Fibroblast of villous mesenchyme (primary cell): ENCODE results near the gene ADD1. TPM values are rescaled to one million over a fixed set of nuclear protein-coding genes. Genes with fewer than 3 reads are reported as not detected.

Experiments
- DNase-seq: peaks from one replicate; pipeline ENCODE4 v3.0.0-alpha.2; 2010; ENCODE audit warnings: low read depth
- H3K4me3 ChIP-seq: 2 replicates; pipeline ENCODE4 v1.5.1; 2011; ENCODE audit warnings: low read depth, mild to moderate bottlenecking, low read length
- total RNA-seq: library from RNA; depleted of rRNA; stranded (reverse); fragments of >200 nt; gene quantifications from 2 replicates; pipeline ENCODE4 v1.2.3, GENCODE V29; 2012
- TF ChIP-seq, protein P1 (sequence below): IDR thresholded peaks from 2 replicates; pipeline ENCODE4 v1.5.1; 2012; ENCODE audit warnings: low read depth, mild to moderate bottlenecking, low read length; ENCODE audit not compliant: insufficient read depth

The ADD1 gene
- total RNA-seq, 1 donor, result 212 TPM

DNA sequence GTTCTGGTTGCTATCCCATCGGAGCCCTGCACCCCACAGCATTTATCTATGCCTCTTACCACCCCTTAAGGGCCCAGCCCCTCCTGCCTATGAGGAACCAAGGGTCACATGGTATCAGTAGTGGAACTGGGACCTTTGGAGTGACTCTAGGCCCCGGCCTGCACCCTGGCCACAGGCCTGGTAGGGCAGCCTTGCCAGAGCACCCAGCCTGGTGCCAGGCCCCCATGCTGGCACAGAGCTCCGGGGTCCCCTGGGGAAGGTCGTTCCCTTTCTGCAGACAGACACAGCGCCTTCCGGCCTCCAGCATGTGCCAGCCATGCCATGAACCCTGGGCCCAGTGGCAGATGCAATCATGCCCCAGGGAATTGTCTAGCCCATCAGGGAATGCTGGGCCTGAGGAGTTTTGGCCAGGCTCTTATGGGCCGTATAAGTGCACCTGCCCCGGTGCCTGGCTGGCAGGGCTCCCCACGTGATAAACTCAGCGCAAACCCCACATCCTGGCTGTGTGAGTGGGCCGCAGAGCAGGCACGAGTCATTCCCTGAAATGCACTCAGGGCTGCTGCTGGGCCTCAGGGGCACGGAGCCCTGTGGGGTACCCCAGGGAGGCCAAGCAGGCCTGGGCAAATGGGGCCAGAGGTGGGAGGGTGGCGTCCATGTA, 19.8 kb upstream of the ADD1 start:
- DNase-seq, result no peak
- TF ChIP-seq, protein P1, sequence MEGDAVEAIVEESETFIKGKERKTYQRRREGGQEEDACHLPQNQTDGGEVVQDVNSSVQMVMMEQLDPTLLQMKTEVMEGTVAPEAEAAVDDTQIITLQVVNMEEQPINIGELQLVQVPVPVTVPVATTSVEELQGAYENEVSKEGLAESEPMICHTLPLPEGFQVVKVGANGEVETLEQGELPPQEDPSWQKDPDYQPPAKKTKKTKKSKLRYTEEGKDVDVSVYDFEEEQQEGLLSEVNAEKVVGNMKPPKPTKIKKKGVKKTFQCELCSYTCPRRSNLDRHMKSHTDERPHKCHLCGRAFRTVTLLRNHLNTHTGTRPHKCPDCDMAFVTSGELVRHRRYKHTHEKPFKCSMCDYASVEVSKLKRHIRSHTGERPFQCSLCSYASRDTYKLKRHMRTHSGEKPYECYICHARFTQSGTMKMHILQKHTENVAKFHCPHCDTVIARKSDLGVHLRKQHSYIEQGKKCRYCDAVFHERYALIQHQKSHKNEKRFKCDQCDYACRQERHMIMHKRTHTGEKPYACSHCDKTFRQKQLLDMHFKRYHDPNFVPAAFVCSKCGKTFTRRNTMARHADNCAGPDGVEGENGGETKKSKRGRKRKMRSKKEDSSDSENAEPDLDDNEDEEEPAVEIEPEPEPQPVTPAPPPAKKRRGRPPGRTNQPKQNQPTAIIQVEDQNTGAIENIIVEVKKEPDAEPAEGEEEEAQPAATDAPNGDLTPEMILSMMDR, result no peak

DNA sequence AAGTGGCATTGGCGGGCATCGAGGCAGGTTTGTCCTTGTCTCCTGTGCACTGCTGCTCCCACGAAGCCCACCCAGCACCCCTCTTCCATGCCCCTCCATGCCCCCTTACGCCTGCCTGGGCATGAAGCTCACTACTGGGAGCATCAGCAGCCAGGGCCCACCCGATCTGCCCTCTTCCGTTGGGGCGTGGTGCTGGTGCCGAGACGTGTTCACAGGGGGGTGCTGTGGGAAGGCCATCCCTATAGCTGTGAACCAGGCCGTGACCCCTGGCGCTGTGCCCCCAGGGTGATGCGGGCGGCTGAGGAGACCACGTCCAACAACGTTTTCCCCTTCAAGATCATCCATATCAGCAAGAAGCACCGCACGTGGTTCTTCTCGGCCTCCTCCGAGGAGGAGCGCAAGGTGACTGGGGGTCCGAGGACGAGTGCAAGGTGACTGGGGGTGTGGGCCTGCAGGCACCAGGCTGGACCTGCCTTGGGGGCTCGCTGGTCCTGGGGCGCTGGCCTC, 19.3 kb upstream of the ADD1 start:
- DNase-seq, result no peak
- TF ChIP-seq, protein P1, result no peak
- no peak overlapping the region for H3K4me3 ChIP-seq

More for the DNA sequence above, 19.8 kb upstream of the ADD1 start:
- no peak overlapping the region for H3K4me3 ChIP-seq

DNA sequence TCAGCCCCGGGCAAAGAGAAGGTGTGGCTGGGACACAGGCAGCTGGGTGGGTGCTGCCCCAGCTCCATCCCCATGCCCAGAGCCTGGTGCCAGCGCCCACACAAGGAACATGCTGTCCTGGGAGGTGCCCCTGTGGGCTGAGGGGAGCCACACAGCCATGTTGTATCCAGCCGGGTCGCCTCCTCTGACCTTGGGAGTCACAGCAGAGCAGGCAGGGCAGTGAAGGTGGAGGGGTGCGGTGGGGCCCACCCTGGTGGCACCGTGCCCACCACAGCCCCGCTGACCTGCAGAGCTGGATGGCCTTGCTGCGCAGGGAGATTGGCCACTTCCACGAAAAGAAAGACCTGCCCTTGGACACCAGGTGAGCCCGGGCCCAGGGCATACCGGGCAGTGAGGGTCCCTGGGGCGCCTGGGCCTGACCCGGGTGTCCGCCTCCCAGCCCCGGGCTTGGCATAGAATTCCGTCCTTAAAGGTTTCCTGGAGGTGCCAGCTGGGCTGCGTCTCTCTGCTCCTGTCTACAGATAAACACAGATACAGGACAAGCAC, 18.7 kb upstream of the ADD1 start:
- no peak overlapping the region for H3K4me3 ChIP-seq
- TF ChIP-seq, protein P1, result no peak
- no peak for DNase-seq

GRCh38 chr4:2825740-2826139, 17.9 kb upstream of the ADD1 start:
- H3K4me3 ChIP-seq, result no peak overlapping the region
- DNase-seq, result no peak
- TF ChIP-seq, protein P1, result no peak

DNA sequence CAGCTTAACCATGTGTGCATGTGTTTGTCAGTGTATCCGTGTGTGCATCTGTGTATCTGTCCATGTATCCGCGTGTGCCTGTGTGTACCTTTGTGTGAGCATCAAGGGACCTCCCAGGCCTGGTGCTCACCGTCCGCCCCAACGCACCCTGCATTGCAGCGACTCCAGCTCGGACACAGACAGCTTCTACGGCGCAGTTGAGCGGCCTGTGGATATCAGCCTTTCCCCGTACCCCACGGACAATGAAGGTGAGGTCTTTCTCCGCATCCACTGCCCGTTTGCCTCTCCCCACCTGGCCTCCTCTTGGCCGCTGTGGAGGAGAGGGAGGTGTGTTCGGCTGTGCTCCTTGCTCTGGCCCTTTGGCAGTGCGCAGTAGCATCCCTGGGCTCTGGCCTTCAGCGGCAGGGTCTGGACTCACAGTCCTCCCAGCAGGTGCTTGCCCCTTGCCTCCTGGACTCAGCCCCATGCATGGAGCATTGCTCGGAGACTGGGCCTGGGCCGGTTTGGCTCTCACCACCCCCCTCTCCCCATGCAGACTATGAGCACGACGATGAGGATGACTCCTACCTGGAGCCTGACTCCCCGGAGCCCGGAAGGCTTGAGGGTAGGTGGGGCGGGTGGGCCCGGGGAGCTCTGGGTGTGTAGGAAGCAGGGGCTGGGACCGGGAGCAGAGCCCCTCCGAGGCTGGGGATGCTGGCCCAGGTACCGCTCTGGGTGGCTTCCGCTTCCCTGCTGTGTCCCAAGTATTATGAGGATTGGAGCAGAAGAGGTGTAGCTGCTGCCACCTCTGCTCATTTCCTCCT, 16.4 kb upstream of the ADD1 start:
- no peak for DNase-seq
- TF ChIP-seq, protein P1, result no peak
- H3K4me3 ChIP-seq, result no peak overlapping the region

DNA sequence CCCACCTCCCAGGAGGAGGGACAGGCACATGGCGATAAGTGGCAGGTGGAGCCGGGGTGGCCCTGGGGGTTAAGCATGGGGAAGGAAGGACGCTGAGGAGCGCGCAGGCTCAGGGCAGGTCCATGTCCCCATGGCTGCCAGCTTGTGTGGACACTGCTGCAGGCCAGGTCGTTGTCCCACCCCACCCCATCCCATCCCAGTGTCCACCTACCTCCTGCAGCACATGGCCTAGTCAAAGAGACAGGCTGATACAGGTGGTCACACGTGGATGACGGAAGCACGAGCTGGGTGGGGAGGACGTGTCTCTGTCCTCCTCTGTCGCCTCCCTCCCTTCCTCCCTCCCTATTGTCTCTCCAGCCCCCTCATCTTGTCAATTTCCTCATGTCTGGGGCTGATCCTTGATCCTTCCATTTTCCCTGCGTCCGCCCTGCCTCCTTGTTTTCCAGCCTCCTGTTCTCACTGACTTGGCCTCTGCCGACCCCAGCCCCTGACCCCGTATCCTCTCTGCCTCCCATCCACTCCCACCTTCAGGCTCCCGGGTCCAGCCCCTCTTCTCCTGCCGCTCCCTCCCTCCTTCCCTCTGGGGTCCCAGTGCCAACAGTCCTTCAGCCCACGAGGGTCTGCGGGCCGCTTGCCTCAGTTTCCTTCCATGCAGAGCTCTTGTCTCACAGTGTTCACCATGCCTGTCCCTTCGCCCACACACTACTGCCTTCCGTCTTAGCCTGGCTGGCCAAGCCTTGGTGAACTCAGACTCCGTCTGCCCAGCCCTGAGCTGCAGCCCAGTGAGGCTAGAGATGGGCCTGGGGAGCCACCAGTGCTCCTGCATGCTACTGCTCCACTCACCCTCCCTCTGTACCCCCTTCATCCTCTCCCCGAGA, 15.5 kb upstream of the ADD1 start:
- TF ChIP-seq, protein P1, result no peak
- H3K4me3 ChIP-seq, result no peak overlapping the region
- no peak for DNase-seq
